GM18873 (cell line): ENCODE measurements around the gene FRMD4A.
"Not testable (repeated sequence)": the region's sequence is repeated elsewhere in the genome, so short reads cannot be mapped to it uniquely, and the experiment has no call there.

Experiments
- ATAC-seq: cut with Tn5 transposase; IDR thresholded peaks from one replicate; pipeline ENCODE4 v1.9.1; 2021; ENCODE audit warnings: mild to moderate bottlenecking, moderate library complexity, moderate number of reproducible peaks; ENCODE audit not compliant: unreplicated experiment, low FRiP score

FRMD4A gene

GRCh38 chr10:13718820-13719219, 611.9 kb downstream of the FRMD4A start:
- ATAC-seq = no peak

GRCh38 chr10:13717936-13718772, 612.6 kb downstream of the FRMD4A start:
- ATAC-seq = no peak

- ATAC-seq = no peak
These were observed 613.2 kb downstream of the FRMD4A start for GRCh38 chr10:13717571-13717935.

GRCh38 chr10:13716081-13717071, 614.3 kb downstream of the FRMD4A start:
- no peak for ATAC-seq

- not testable (repeated sequence) for ATAC-seq
These were observed 615.1 kb downstream of the FRMD4A start for GRCh38 chr10:13715596-13715995.

- ATAC-seq = no peak
These were observed 615.6 kb downstream of the FRMD4A start for GRCh38 chr10:13715100-13715499.

- peak; percentile 69 for ATAC-seq
These were observed 617.7 kb downstream of the FRMD4A start for GRCh38 chr10:13712837-13713581.

- ATAC-seq = no peak
These were observed 618.3 kb downstream of the FRMD4A start for GRCh38 chr10:13712476-13712836.

GRCh38 chr10:13711291-13711690, 619.4 kb downstream of the FRMD4A start:
- ATAC-seq = no peak

- no peak for ATAC-seq
These were observed 620.6 kb downstream of the FRMD4A start for GRCh38 chr10:13709931-13710650.

- ATAC-seq = no peak
These were observed 622.3 kb downstream of the FRMD4A start for GRCh38 chr10:13708256-13708990.

GRCh38 chr10:13707156-13707881, 623.4 kb downstream of the FRMD4A start:
- ATAC-seq = no peak

GRCh38 chr10:13706604-13707003, 624.1 kb downstream of the FRMD4A start:
- no peak for ATAC-seq

- no peak for ATAC-seq
These were observed 624.5 kb downstream of the FRMD4A start for GRCh38 chr10:13706175-13706574.

GRCh38 chr10:13705526-13706174, 625.1 kb downstream of the FRMD4A start:
- ATAC-seq = no peak

GRCh38 chr10:13704964-13705363, 625.8 kb downstream of the FRMD4A start:
- ATAC-seq = no peak

GRCh38 chr10:13703997-13704536, 626.7 kb downstream of the FRMD4A start:
- no peak for ATAC-seq
